HEK293 (cell line): Measurements from ENCODE around the gene BICC1.

Source experiments
- CTCF ChIA-PET: fragments of 350-600 bp; formaldehyde crosslinking; extraction: SDS; loops from one replicate; lab custom pipeline; 2021; ENCODE audit warnings: antibody characterized with exemption; lab: Yijun Ruan, JAX
- POLR2A ChIA-PET: fragments of 300-600 bp; formaldehyde crosslinking; extraction: SDS; loops from one replicate; lab custom pipeline; 2020; ENCODE audit warnings: antibody characterized with exemption, inconsistent platforms; lab: Yijun Ruan, JAX
- H3K27ac ChIP-seq: fragments of 200-500 bp; sonication (Bioruptor generic); 2 replicates; pipeline ENCODE4 v1.5.1; 2014; ENCODE audit warnings: low read depth, low read length, control low read depth, inconsistent platforms; ENCODE audit errors: extremely low read depth
- H3K36me3 ChIP-seq, 2 experiments: fragments of 200-500 bp in 1 of 2; sonication (Bioruptor generic) in 1 of 2; 1 replicate in 1 of 2; 2 replicates in 1 of 2; pipeline ENCODE4 v1.5.1; 2014 to 2017; ENCODE audit warnings: inconsistent platforms in 2 of 2, low read length in 2 of 2; ENCODE audit not compliant: control insufficient read depth in 2 of 2, insufficient read depth in 1 of 2
- H3K4me1 ChIP-seq: fragments of 200-500 bp; sonication (Bioruptor generic); 2 replicates; pipeline ENCODE4 v1.5.1; 2014; ENCODE audit warnings: mild to moderate bottlenecking, low read length, inconsistent platforms; ENCODE audit not compliant: control insufficient read depth, insufficient read depth
- H3K4me3 ChIP-seq: 2 replicates; pipeline ENCODE4 v1.5.1; 2011; ENCODE audit warnings: low read depth, mild to moderate bottlenecking, control low read depth, low read length, moderate library complexity
- H3K9me3 ChIP-seq: fragments of 200-500 bp; sonication (Bioruptor generic); 2 replicates; pipeline ENCODE4 v1.5.1; 2014; ENCODE audit warnings: low read depth, low read length, inconsistent platforms; ENCODE audit not compliant: control insufficient read depth, insufficient read depth
- BCL11A ChIP-seq: fragments of 450-650 bp; formaldehyde crosslinking; IDR thresholded peaks from 2 replicates; pipeline ENCODE4 v1.5.1; 2016; ENCODE audit warnings: low read depth, missing biosample characterization, missing genetic modification characterization
- GLIS2 ChIP-seq: fragments of 450-650 bp; formaldehyde crosslinking; IDR thresholded peaks from 2 replicates; pipeline ENCODE4 v1.5.1; 2016; ENCODE audit warnings: missing biosample characterization, missing genetic modification characterization
- KLF9 ChIP-seq: fragments of 450-650 bp; formaldehyde crosslinking; IDR thresholded peaks from 2 replicates; pipeline ENCODE4 v1.5.1; 2016; ENCODE audit warnings: missing biosample characterization, missing genetic modification characterization, low read depth
- MZF1 ChIP-seq: fragments of 450-650 bp; formaldehyde crosslinking; IDR thresholded peaks from 2 replicates; pipeline ENCODE4 v1.5.1; 2017; ENCODE audit warnings: missing biosample characterization, missing genetic modification characterization, borderline replicate concordance
- YY1 ChIP-seq: fragments of 450-650 bp; formaldehyde crosslinking; IDR thresholded peaks from 2 replicates; pipeline ENCODE4 v1.5.1; 2018; ENCODE audit warnings: missing biosample characterization, missing genetic modification characterization
- YY2 ChIP-seq: fragments of 450-650 bp; formaldehyde crosslinking; IDR thresholded peaks from 2 replicates; pipeline ENCODE4 v1.5.1; 2016; ENCODE audit warnings: missing biosample characterization, missing genetic modification characterization
- ZBTB8A ChIP-seq: fragments of 450-650 bp; formaldehyde crosslinking; IDR thresholded peaks from 2 replicates; pipeline ENCODE4 v1.5.1; 2016; ENCODE audit warnings: missing biosample characterization, missing genetic modification characterization
- ZFP37 ChIP-seq: fragments of 450-650 bp; formaldehyde crosslinking; IDR thresholded peaks from 2 replicates; pipeline ENCODE4 v1.5.1; 2016; ENCODE audit warnings: missing biosample characterization, missing genetic modification characterization
- ZNF19 ChIP-seq: fragments of 450-650 bp; formaldehyde crosslinking; IDR thresholded peaks from 2 replicates; pipeline ENCODE4; 2016; ENCODE audit warnings: missing biosample characterization, missing genetic modification characterization, low read depth
- ZNF2 ChIP-seq: fragments of 450-650 bp; formaldehyde crosslinking; IDR thresholded peaks from 2 replicates; pipeline ENCODE4 v1.5.1; 2016; ENCODE audit warnings: missing biosample characterization, missing genetic modification characterization
- ZNF335 ChIP-seq: fragments of 450-650 bp; formaldehyde crosslinking; conservative IDR thresholded peaks from 2 replicates; pipeline ENCODE4 v1.5.1; 2016; ENCODE audit warnings: missing biosample characterization, missing genetic modification characterization
- ZNF394 ChIP-seq: fragments of 450-650 bp; formaldehyde crosslinking; IDR thresholded peaks from 2 replicates; pipeline ENCODE4 v1.5.1; 2016; ENCODE audit warnings: missing biosample characterization, missing genetic modification characterization, mild to moderate bottlenecking, moderate library complexity, borderline replicate concordance
- ZNF529 ChIP-seq: fragments of 450-650 bp; formaldehyde crosslinking; IDR thresholded peaks from 2 replicates; pipeline ENCODE4 v1.5.1; 2017; ENCODE audit warnings: missing genetic modification characterization, missing biosample characterization; ENCODE audit not compliant: insufficient replicate concordance
- ZNF544 ChIP-seq: fragments of 450-650 bp; formaldehyde crosslinking; IDR thresholded peaks from 2 replicates; pipeline ENCODE4 v1.5.0; 2017; ENCODE audit warnings: missing biosample characterization, missing genetic modification characterization
- ZNF626 ChIP-seq: fragments of 450-650 bp; sonication (Bioruptor Pico); formaldehyde crosslinking; IDR thresholded peaks from 2 replicates; pipeline ENCODE4 v1.5.1; 2018; ENCODE audit warnings: missing biosample characterization, missing genetic modification characterization, inconsistent platforms
- ZNF654 ChIP-seq: fragments of 450-650 bp; formaldehyde crosslinking; IDR thresholded peaks from 2 replicates; pipeline ENCODE4 v1.5.1; 2016; ENCODE audit warnings: low read depth, missing biosample characterization, missing genetic modification characterization
- ZNF664 ChIP-seq: fragments of 450-650 bp; formaldehyde crosslinking; IDR thresholded peaks from 2 replicates; pipeline ENCODE4 v1.5.1; 2016; ENCODE audit warnings: missing biosample characterization, missing genetic modification characterization
- ZNF701 ChIP-seq: fragments of 450-650 bp; formaldehyde crosslinking; IDR thresholded peaks from 2 replicates; pipeline ENCODE4 v1.5.1; 2016; ENCODE audit warnings: missing biosample characterization, missing genetic modification characterization
- TF ChIP-seq, protein P1 (sequence below): fragments of 450-650 bp; formaldehyde crosslinking; IDR thresholded peaks from 2 replicates; pipeline ENCODE4 v1.5.1; 2016; ENCODE audit warnings: missing biosample characterization, missing genetic modification characterization
- TF ChIP-seq, protein P2 (sequence below): fragments of 450-650 bp; formaldehyde crosslinking; IDR thresholded peaks from 2 replicates; pipeline ENCODE4 v1.5.1; 2017; ENCODE audit warnings: missing biosample characterization, missing genetic modification characterization
- TF ChIP-seq, protein P3 (sequence below): fragments of 450-650 bp; formaldehyde crosslinking; IDR thresholded peaks from 2 replicates; pipeline ENCODE4 v1.5.1; 2017; ENCODE audit warnings: missing biosample characterization, missing genetic modification characterization
- TF ChIP-seq, protein P4 (sequence below): fragments of 450-650 bp; formaldehyde crosslinking; IDR thresholded peaks from 2 replicates; pipeline ENCODE4 v1.5.1; 2016; ENCODE audit warnings: missing biosample characterization, missing genetic modification characterization, low read depth

The BICC1 gene

DNA sequence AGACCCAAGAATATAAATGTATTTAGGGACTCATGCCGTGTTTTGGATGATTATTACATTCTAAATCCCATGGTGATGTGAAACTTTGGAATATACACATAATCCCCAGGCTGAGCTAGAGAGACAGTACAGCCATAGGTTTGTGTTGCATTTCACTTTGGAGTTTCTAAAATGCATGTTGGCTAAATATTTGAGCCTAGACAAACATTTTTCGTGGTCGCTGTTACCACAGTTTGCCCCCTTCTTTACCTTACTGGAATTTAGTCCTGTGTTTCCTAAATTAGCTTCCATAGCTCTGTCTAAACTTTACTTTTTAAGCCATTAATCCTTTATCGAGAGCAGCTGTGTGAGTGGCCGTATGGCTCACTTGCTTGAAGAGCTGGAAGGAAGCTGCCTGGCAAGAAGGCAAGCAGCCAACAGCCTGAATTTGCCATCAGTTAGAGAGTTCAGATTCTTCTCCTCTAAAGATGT lies 192.0 kb downstream of the BICC1 start:
- no peaks in the 10 kb centered on the region for H3K36me3 ChIP-seq
- no peaks in the 10 kb centered on the region for H3K9me3 ChIP-seq
- TF ChIP-seq ZNF654 = no peak
- TF ChIP-seq GLIS2 (tag by site-specific recombination) = no peak
- TF ChIP-seq MZF1 = no peak
- TF ChIP-seq ZNF664 = no peak
- TF ChIP-seq ZNF335 = no peak
- no peak for TF ChIP-seq ZNF544 (tag by site-specific recombination)
- TF ChIP-seq YY2 (tag by site-specific recombination) = no peak
- TF ChIP-seq ZNF19 (tag by site-specific recombination) = no peak
- TF ChIP-seq KLF9 (tag by site-specific recombination) = no peak
- no peak for TF ChIP-seq ZBTB8A (tag by site-specific recombination)
- TF ChIP-seq ZNF701 = no peak
- no peak for TF ChIP-seq ZNF2
- TF ChIP-seq, protein P1, sequence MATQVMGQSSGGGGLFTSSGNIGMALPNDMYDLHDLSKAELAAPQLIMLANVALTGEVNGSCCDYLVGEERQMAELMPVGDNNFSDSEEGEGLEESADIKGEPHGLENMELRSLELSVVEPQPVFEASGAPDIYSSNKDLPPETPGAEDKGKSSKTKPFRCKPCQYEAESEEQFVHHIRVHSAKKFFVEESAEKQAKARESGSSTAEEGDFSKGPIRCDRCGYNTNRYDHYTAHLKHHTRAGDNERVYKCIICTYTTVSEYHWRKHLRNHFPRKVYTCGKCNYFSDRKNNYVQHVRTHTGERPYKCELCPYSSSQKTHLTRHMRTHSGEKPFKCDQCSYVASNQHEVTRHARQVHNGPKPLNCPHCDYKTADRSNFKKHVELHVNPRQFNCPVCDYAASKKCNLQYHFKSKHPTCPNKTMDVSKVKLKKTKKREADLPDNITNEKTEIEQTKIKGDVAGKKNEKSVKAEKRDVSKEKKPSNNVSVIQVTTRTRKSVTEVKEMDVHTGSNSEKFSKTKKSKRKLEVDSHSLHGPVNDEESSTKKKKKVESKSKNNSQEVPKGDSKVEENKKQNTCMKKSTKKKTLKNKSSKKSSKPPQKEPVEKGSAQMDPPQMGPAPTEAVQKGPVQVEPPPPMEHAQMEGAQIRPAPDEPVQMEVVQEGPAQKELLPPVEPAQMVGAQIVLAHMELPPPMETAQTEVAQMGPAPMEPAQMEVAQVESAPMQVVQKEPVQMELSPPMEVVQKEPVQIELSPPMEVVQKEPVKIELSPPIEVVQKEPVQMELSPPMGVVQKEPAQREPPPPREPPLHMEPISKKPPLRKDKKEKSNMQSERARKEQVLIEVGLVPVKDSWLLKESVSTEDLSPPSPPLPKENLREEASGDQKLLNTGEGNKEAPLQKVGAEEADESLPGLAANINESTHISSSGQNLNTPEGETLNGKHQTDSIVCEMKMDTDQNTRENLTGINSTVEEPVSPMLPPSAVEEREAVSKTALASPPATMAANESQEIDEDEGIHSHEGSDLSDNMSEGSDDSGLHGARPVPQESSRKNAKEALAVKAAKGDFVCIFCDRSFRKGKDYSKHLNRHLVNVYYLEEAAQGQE = no peak
- TF ChIP-seq BCL11A (tag by site-specific recombination) = no peak
- TF ChIP-seq, protein P2, sequence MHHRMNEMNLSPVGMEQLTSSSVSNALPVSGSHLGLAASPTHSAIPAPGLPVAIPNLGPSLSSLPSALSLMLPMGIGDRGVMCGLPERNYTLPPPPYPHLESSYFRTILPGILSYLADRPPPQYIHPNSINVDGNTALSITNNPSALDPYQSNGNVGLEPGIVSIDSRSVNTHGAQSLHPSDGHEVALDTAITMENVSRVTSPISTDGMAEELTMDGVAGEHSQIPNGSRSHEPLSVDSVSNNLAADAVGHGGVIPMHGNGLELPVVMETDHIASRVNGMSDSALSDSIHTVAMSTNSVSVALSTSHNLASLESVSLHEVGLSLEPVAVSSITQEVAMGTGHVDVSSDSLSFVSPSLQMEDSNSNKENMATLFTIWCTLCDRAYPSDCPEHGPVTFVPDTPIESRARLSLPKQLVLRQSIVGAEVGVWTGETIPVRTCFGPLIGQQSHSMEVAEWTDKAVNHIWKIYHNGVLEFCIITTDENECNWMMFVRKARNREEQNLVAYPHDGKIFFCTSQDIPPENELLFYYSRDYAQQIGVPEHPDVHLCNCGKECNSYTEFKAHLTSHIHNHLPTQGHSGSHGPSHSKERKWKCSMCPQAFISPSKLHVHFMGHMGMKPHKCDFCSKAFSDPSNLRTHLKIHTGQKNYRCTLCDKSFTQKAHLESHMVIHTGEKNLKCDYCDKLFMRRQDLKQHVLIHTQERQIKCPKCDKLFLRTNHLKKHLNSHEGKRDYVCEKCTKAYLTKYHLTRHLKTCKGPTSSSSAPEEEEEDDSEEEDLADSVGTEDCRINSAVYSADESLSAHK = no peak
- TF ChIP-seq, protein P3, sequence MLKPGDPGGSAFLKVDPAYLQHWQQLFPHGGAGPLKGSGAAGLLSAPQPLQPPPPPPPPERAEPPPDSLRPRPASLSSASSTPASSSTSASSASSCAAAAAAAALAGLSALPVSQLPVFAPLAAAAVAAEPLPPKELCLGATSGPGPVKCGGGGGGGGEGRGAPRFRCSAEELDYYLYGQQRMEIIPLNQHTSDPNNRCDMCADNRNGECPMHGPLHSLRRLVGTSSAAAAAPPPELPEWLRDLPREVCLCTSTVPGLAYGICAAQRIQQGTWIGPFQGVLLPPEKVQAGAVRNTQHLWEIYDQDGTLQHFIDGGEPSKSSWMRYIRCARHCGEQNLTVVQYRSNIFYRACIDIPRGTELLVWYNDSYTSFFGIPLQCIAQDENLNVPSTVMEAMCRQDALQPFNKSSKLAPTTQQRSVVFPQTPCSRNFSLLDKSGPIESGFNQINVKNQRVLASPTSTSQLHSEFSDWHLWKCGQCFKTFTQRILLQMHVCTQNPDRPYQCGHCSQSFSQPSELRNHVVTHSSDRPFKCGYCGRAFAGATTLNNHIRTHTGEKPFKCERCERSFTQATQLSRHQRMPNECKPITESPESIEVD (tag by site-specific recombination) = no peak
- TF ChIP-seq, protein P4, sequence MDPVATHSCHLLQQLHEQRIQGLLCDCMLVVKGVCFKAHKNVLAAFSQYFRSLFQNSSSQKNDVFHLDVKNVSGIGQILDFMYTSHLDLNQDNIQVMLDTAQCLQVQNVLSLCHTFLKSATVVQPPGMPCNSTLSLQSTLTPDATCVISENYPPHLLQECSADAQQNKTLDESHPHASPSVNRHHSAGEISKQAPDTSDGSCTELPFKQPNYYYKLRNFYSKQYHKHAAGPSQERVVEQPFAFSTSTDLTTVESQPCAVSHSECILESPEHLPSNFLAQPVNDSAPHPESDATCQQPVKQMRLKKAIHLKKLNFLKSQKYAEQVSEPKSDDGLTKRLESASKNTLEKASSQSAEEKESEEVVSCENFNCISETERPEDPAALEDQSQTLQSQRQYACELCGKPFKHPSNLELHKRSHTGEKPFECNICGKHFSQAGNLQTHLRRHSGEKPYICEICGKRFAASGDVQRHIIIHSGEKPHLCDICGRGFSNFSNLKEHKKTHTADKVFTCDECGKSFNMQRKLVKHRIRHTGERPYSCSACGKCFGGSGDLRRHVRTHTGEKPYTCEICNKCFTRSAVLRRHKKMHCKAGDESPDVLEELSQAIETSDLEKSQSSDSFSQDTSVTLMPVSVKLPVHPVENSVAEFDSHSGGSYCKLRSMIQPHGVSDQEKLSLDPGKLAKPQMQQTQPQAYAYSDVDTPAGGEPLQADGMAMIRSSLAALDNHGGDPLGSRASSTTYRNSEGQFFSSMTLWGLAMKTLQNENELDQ (tag by site-specific recombination) = no peak
- no peak overlapping the region for H3K27ac ChIP-seq
- ChIA-PET CTCF (no interaction called here), POLR2A (no interaction called here)
- no peaks in the 10 kb centered on the region for H3K4me1 ChIP-seq
- H3K4me3 ChIP-seq = no peak overlapping the region

DNA sequence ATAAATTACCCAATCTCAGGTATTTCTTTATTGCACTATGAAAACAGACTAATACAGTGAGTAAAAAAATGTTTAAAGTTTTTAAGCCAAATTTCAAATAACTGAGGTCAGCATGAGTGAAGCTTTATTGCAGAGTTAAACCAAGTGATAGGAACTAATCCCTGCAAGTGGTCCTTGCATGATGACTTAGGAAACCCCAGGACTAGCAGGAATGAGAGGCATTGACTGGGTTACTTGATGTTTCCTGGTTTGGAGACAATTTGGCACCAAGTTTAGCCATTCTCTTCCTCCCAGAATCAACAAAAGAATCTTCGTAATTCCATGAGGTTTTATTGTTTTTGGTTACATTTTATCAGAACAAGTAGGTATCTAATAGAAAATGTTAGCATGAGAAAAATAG lies 194.2 kb downstream of the BICC1 start:
- H3K4me1 ChIP-seq = no peaks in the 10 kb centered on the region
- no peaks in the 10 kb centered on the region for H3K9me3 ChIP-seq
- no peak for TF ChIP-seq ZNF626 (tag by site-specific recombination)
- TF ChIP-seq ZNF529 (tag by site-specific recombination) = no peak
- TF ChIP-seq ZFP37 (tag by site-specific recombination) = no peak
- TF ChIP-seq ZNF394 (tag by site-specific recombination) = no peak
- no peak for TF ChIP-seq YY1 (tag by site-specific recombination)
- no peak overlapping the region for H3K27ac ChIP-seq
- ChIA-PET CTCF (no interaction called here), POLR2A (no interaction called here)
- H3K4me3 ChIP-seq = no peak overlapping the region
- no peaks in the 10 kb centered on the region for H3K36me3 ChIP-seq
